ENCODE measurements around the gene KDSR.

KDSR gene

GRCh38 chr18:63303547-63303946, 63.5 kb downstream of the KDSR start:
- DNase-seq (ENCODE audit: low read depth), result no peak

- no peak for DNase-seq (ENCODE audit: low read depth)
Observed at GRCh38 chr18:63302636-63303405, 64.2 kb downstream of the KDSR start.

- DNase-seq (ENCODE audit: low read depth), result no peak
Observed at GRCh38 chr18:63302220-63302619, 64.8 kb downstream of the KDSR start.

- no peak for DNase-seq (ENCODE audit: low read depth)
Observed at GRCh38 chr18:63301434-63301833, 65.6 kb downstream of the KDSR start.

- DNase-seq (ENCODE audit: low read depth), result no peak
Observed at GRCh38 chr18:63299837-63300745, 66.9 kb downstream of the KDSR start.

- DNase-seq (ENCODE audit: low read depth), result no peak
Observed at GRCh38 chr18:63298400-63299365, 68.3 kb downstream of the KDSR start.

- no peak for DNase-seq (ENCODE audit: low read depth)
Observed at GRCh38 chr18:63297687-63298399, 69.2 kb downstream of the KDSR start.

- DNase-seq (ENCODE audit: low read depth), result no peak
Observed at GRCh38 chr18:63293935-63294334, 73.1 kb downstream of the KDSR start.

- no peak for DNase-seq (ENCODE audit: low read depth)
Observed at GRCh38 chr18:63292831-63293683, 73.9 kb downstream of the KDSR start.

GRCh38 chr18:63291278-63291677, 75.7 kb downstream of the KDSR start:
- DNase-seq (ENCODE audit: low read depth), result no peak

GRCh38 chr18:63290821-63291200, 76.2 kb downstream of the KDSR start:
- no peak for DNase-seq (ENCODE audit: low read depth)

GRCh38 chr18:63290166-63290820, 76.7 kb downstream of the KDSR start:
- DNase-seq (ENCODE audit: low read depth), result no peak

GRCh38 chr18:63288311-63288710, 78.7 kb downstream of the KDSR start:
- no peak for DNase-seq (ENCODE audit: low read depth)

GRCh38 chr18:63287691-63288220, 79.2 kb downstream of the KDSR start:
- no peak for DNase-seq (ENCODE audit: low read depth)

- no peak for DNase-seq (ENCODE audit: low read depth)
Observed at GRCh38 chr18:63286926-63287325, 80.1 kb downstream of the KDSR start.

GRCh38 chr18:63284827-63285733, 81.9 kb downstream of the KDSR start:
- DNase-seq (ENCODE audit: low read depth), result no peak

GRCh38 chr18:63284173-63284799, 82.7 kb downstream of the KDSR start:
- DNase-seq (ENCODE audit: low read depth), result no peak
